Heart left ventricle (tissue), 13 donors: ENCODE results near the gene PMM2.

ENCODE experiments used
- CTCF ChIP-seq, 12 donors: fragments of 200-600 bp; sonication (generic) in 4 of 12; IDR thresholded peaks; one replicate each; pipeline versions ENCODE4 v1.5.0 to v1.8.0; 2018 to 2022; ENCODE audit warnings: antibody characterized with exemption in 12 of 12, mild to moderate bottlenecking in 5 of 12
- POLR2A ChIP-seq, 2 donors: fragments of 450-650 bp; IDR thresholded peaks; one replicate each; pipeline ENCODE4 v1.6.1; 2017; ENCODE audit warnings: antibody characterized with exemption in 2 of 2, mild to moderate bottlenecking in 2 of 2, moderate library complexity in 2 of 2
- donor health status: ischemic (EF 13 %, LVEDD 7.1; RV severe dilation, severe dysfunction).
- donor health status: DM: no; HTN: yes; CAD: no.
- donor health status: DM: no; HTN: no; CAD: no.
- donor health status: ischemic (EF 25% LVEDD 6.9; RV normal size, moderate dysfunction).
- donor health status: ischemic (EF 25% LVEDD 5.7; RV mildly dilated, moderate dysfunction).
- donor health status: ischemic (EF 35%, LVEDD 5.7; RV mildly dilated, moderate dysfunction).
- donor health status: nonischemic (EF 11% LVEDD 7.7; RV severe dilation, severe dysfunction).
- donor health status: DM: yes; HTN: yes; CAD: no.
- donor health status: PGD.
- donor health status: ischemic (EF 29% LVEDD 5.4; RV normal size, mild dysfunction).
- donor health status: nonischemic (EF 23%, LVEDD 6.1; RV moderate dilation, normal function).

GRCh38 chr16:8774208-8774607 is 23.4 kb upstream of the PMM2 start:
- TF ChIP-seq CTCF (IDR thresholded peaks at IDR 0.05) (no peak), POLR2A (IDR thresholded peaks at IDR 0.05) (no peak)
